Lower leg skin (tissue), 4 donors: ENCODE data around the gene GAS7. TPM values are rescaled to one million over a fixed set of nuclear protein-coding genes. Genes with fewer than 3 reads are reported as not detected.

Experiments used
- DNase-seq, 2 donors: peaks; one replicate each; pipeline ENCODE4 v3.0.0-alpha.2; 2019; ENCODE audit warnings: low spot score in 2 of 2
- H3K4me3 ChIP-seq: fragments of 200-600 bp; sonication (generic); 2 replicates; pipeline ENCODE4 v1.5.1; 2017; ENCODE audit warnings: mild to moderate bottlenecking, low read depth; ENCODE audit not compliant: poor library complexity, severe bottlenecking
- POLR2A ChIP-seq, 2 donors: fragments of 450-650 bp; IDR thresholded peaks; one replicate each; pipeline ENCODE4 v1.6.1; 2016 to 2017; ENCODE audit warnings: antibody characterized with exemption in 2 of 2, mild to moderate bottlenecking in 1 of 2, moderate library complexity in 1 of 2
- WGBS, 2 donors: methylation state at CpG; one replicate each; pipeline ENCODE4 v1.1.5; 2018; 5-methylcytosine and 5-hydroxymethylcytosine counted together
- intact Hi-C: fragments of 100-400 bp; cut with DNase I; formaldehyde crosslinking; loops from one replicate; pipeline ENCODE4 v1.15.0; 2023; ENCODE audit warnings: low total_unique reads
- total RNA-seq, 4 donors: library from RNA; depleted of rRNA; stranded (reverse); fragments of >200 nt; gene quantifications; one replicate each; pipeline ENCODE4 v1.1.0, GENCODE V29; 2016
- TF ChIP-seq, protein P1 (sequence below), 3 donors: fragments of 450-650 bp; IDR thresholded peaks; one replicate each; pipeline ENCODE4 v1.5.1; 2016; ENCODE audit warnings: antibody characterized with exemption in 3 of 3, mild to moderate bottlenecking in 3 of 3, moderate library complexity in 2 of 3

Gene GAS7
- total RNA-seq, 4 donors from 2014 or later = 97.8 to 148 (median 117) TPM

DNA sequence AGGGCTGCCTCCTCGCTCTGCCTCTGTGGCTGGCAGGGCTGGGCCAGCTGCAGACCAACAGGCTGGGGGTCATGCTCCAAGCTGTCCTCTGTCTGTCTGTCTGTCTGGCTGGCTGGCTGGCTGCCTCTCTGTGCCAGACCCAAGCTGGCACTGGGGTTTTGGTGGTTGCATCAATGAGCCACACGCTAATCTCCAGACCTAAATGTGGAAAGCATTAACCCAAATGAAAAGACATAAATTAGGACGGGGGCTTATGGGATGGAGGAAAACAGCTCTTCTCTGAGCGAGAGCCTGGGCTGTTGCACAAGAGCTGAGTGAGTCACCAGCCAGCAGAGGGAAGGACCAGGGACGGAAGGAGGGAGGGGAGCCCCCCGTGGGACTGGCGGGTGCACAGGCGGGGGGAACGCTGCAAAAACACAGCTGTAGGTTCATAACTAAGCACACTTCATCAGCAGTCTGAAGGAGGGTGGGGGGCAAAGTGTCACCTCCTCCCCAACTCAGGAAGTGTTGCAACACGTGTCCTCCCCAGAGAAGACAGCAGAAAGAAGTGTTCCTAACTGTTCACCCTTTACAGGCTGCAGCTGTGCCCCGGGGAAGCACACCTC is 83.4 kb downstream of the GAS7 start:
- DNase-seq = peak; percentile 95 to 99
- TF ChIP-seq POLR2A (IDR thresholded peaks at IDR 0.05) = no peak
- H3K4me3 ChIP-seq = no peak overlapping the region
- 1% methylated on average over 11 of the region's 11 CpGs for WGBS, 2 donors
- intact Hi-C loops = no loop called here

GRCh38 chr17:10112962-10113361 is 85.4 kb downstream of the GAS7 start:
- no peak for TF ChIP-seq POLR2A (IDR thresholded peaks at IDR 0.05)
- TF ChIP-seq, protein P1, sequence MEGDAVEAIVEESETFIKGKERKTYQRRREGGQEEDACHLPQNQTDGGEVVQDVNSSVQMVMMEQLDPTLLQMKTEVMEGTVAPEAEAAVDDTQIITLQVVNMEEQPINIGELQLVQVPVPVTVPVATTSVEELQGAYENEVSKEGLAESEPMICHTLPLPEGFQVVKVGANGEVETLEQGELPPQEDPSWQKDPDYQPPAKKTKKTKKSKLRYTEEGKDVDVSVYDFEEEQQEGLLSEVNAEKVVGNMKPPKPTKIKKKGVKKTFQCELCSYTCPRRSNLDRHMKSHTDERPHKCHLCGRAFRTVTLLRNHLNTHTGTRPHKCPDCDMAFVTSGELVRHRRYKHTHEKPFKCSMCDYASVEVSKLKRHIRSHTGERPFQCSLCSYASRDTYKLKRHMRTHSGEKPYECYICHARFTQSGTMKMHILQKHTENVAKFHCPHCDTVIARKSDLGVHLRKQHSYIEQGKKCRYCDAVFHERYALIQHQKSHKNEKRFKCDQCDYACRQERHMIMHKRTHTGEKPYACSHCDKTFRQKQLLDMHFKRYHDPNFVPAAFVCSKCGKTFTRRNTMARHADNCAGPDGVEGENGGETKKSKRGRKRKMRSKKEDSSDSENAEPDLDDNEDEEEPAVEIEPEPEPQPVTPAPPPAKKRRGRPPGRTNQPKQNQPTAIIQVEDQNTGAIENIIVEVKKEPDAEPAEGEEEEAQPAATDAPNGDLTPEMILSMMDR (IDR thresholded peaks at IDR 0.05) = no peak
- 50 to 77% methylated on average over 4 of the region's 4 CpGs for WGBS, 2 donors
- intact Hi-C loops = no loop called here

GRCh38 chr17:10111907-10112452 is 86.4 kb downstream of the GAS7 start:
- no peak for TF ChIP-seq POLR2A (IDR thresholded peaks at IDR 0.05)
- TF ChIP-seq, protein P1 (IDR thresholded peaks at IDR 0.05) = no peak
- no peak for DNase-seq
- intact Hi-C loops = no loop called here
- WGBS, 2 donors = 71 to 72% methylated on average over 9 of the region's 9 CpGs
- H3K4me3 ChIP-seq = no peak overlapping the region

More at GRCh38 chr17:10112962-10113361, 85.4 kb downstream of the GAS7 start:
- DNase-seq = no peak
- H3K4me3 ChIP-seq = no peak overlapping the region

GRCh38 chr17:10109146-10109545 is 89.3 kb downstream of the GAS7 start:
- no peak for DNase-seq
- intact Hi-C loops = no loop called here
- no peak overlapping the region for H3K4me3 ChIP-seq
- TF ChIP-seq, protein P1 (IDR thresholded peaks at IDR 0.05) = no peak
- 58 to 70% methylated on average over 4 of the region's 4 CpGs for WGBS, 2 donors

DNA sequence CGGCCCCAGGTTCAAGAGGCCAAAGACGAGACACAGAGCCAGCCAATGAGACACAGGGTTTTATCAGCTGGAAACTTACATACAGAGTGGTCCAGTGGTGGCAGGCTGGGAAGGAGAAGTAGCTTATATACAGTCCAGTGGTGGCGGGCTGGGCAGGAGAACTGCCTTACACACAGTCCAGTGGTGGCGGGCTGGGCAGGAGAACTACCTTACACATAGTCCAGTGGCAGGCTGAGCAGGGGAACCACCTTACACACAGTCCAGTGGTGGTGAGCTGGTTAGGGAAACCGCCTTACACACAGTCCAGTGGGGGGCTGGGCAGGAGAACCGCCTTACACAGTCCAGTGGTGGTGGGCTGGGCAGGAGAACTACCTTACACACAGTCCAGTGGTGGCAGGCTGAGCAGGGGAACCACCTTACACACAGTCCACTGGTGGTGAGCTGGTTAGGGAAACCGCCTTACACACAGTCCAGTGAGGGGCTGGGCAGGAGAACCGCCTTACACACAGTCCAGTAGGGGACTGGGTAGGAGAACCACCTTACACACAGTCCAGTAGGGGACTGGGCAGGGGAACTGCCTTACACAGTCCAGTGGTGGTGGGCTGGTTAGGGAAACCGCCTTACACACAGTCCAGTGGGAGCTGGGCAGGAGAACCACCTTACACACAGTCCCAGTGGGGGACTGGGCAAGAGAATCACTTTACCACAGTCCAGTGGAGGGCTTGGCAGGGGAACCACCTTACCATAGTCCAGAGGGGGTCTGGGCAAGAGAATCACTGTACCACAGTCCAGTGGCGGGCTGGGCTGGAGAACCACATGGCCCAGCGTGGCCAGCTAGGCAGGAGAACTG is 90.9 kb downstream of the GAS7 start:
- TF ChIP-seq, protein P1 (IDR thresholded peaks at IDR 0.05) = no peak
- TF ChIP-seq POLR2A (IDR thresholded peaks at IDR 0.05) = no peak
- DNase-seq = no peak
- no peak overlapping the region for H3K4me3 ChIP-seq
- intact Hi-C loops = no loop called here
- 76 to 85% methylated on average over 11 of the region's 11 CpGs for WGBS, 2 donors

GRCh38 chr17:10106067-10106466 is 92.3 kb downstream of the GAS7 start:
- no peak for DNase-seq
- 54 to 73% methylated on average over 9 of the region's 9 CpGs for WGBS, 2 donors
- intact Hi-C loops = no loop called here
- TF ChIP-seq POLR2A (IDR thresholded peaks at IDR 0.05) = no peak
- no peak overlapping the region for H3K4me3 ChIP-seq
